H9 (cell line): ENCODE data around the gene SFR1. TPM values are rescaled to one million over a fixed set of nuclear protein-coding genes. Genes with fewer than 3 reads are reported as not detected.
A peak's percentile ranks its signal among the peaks of the same experiment; 100 is the strongest.

Experiments used
- DNase-seq: peaks from one replicate; pipeline ENCODE4 v3.0.0-alpha.2; 2017
- H2AFZ ChIP-seq: one replicate; pipeline ENCODE4 v1.6.1; 2013; ENCODE audit warnings: mild to moderate bottlenecking, low read length, control low read depth, moderate library complexity
- H2AK5ac ChIP-seq: 2 replicates; pipeline ENCODE4 v1.6.1; 2013; ENCODE audit warnings: low read length, control low read depth, mixed read lengths; ENCODE audit not compliant: insufficient read length
- H2BK120ac ChIP-seq: one replicate; pipeline ENCODE4 v1.6.1; 2013; ENCODE audit warnings: low read depth, mild to moderate bottlenecking, low read length, control low read depth, inconsistent platforms; ENCODE audit not compliant: poor library complexity, severe bottlenecking
- H2BK12ac ChIP-seq: 2 replicates; pipeline ENCODE4 v1.6.1; 2013; ENCODE audit warnings: low read length, control low read depth, mixed read lengths, low read depth; ENCODE audit not compliant: insufficient read length
- H2BK15ac ChIP-seq: 2 replicates; pipeline ENCODE4 v1.6.1; 2013; ENCODE audit warnings: low read depth, low read length, control low read depth
- H2BK20ac ChIP-seq: one replicate; pipeline ENCODE4 v1.6.1; 2013; ENCODE audit warnings: low read depth, mild to moderate bottlenecking, low read length, control low read depth, inconsistent platforms; ENCODE audit not compliant: poor library complexity, severe bottlenecking
- H2BK5ac ChIP-seq: 2 replicates; pipeline ENCODE4 v1.6.1; 2013; ENCODE audit warnings: low read length, control low read depth, mixed read lengths; ENCODE audit not compliant: insufficient read length
- H3K14ac ChIP-seq: 2 replicates; pipeline ENCODE4 v1.6.1; 2013; ENCODE audit warnings: low read length, control low read depth; ENCODE audit not compliant: insufficient read depth
- H3K18ac ChIP-seq: 2 replicates; pipeline ENCODE4 v1.6.1; 2013; ENCODE audit warnings: low read depth, mild to moderate bottlenecking, mixed read lengths, low read length, control low read depth; ENCODE audit not compliant: insufficient read length
- H3K23ac ChIP-seq: 2 replicates; pipeline ENCODE4 v1.6.1; 2013; ENCODE audit warnings: low read length, control low read depth, mixed read lengths, low read depth; ENCODE audit not compliant: insufficient read length
- H3K23me2 ChIP-seq: 2 replicates; pipeline ENCODE4 v1.6.1; 2013; ENCODE audit warnings: low read depth, mild to moderate bottlenecking, mixed read lengths, low read length, control low read depth; ENCODE audit not compliant: insufficient read length, poor library complexity, severe bottlenecking
- H3K27ac ChIP-seq: 2 replicates; pipeline ENCODE4 v1.5.1; 2013; ENCODE audit warnings: low read length, control low read depth, mixed read lengths, low read depth; ENCODE audit not compliant: insufficient read length
- H3K27me3 ChIP-seq: 2 replicates; pipeline ENCODE4 v1.6.1; 2013; ENCODE audit warnings: low read length, control low read depth, inconsistent platforms; ENCODE audit not compliant: insufficient read depth
- H3K4ac ChIP-seq: 2 replicates; pipeline ENCODE4 v1.6.1; 2013; ENCODE audit warnings: low read depth, mild to moderate bottlenecking, control low read depth, inconsistent platforms, low read length, moderate library complexity
- H3K4me1 ChIP-seq: 2 replicates; pipeline ENCODE4 v1.6.1; 2013; ENCODE audit warnings: low read length, control low read depth, inconsistent platforms; ENCODE audit not compliant: insufficient read depth
- H3K4me2 ChIP-seq: 2 replicates; pipeline ENCODE4 v1.6.1; 2013; ENCODE audit warnings: low read length, control low read depth, mixed read lengths; ENCODE audit not compliant: insufficient read length, insufficient read depth
- H3K56ac ChIP-seq: 2 replicates; pipeline ENCODE4 v1.6.1; 2013; ENCODE audit warnings: low read depth, mild to moderate bottlenecking, mixed read lengths, low read length, control low read depth; ENCODE audit not compliant: insufficient read length
- H3K79me1 ChIP-seq: 2 replicates; pipeline ENCODE4 v1.6.1; 2013; ENCODE audit warnings: low read depth, mild to moderate bottlenecking, moderate library complexity, low read length, control low read depth, inconsistent platforms; ENCODE audit not compliant: insufficient read depth, poor library complexity, severe bottlenecking
- H3K79me2 ChIP-seq: 2 replicates; pipeline ENCODE4 v1.6.1; 2013; ENCODE audit warnings: low read length, control low read depth, inconsistent platforms; ENCODE audit not compliant: insufficient read depth
- H3K9ac ChIP-seq: 2 replicates; pipeline ENCODE4 v1.6.1; 2013; ENCODE audit warnings: low read length, control low read depth, mixed read lengths; ENCODE audit not compliant: insufficient read length; ENCODE audit errors: extremely low read depth
- H3K9me3 ChIP-seq: one replicate; pipeline ENCODE4 v1.6.1; 2013; ENCODE audit warnings: low read depth, low read length, inconsistent platforms; ENCODE audit not compliant: control insufficient read depth
- H3T11ph ChIP-seq: one replicate; pipeline ENCODE4 v1.6.1; 2013; ENCODE audit warnings: mild to moderate bottlenecking, low read length, control low read depth, inconsistent platforms
- H4K20me1 ChIP-seq: one replicate; pipeline ENCODE4 v1.6.1; 2013; ENCODE audit not compliant: control insufficient read depth, insufficient read length, insufficient read depth
- H4K5ac ChIP-seq: 2 replicates; pipeline ENCODE4 v1.6.1; 2013; ENCODE audit warnings: low read depth, mild to moderate bottlenecking, mixed read lengths, low read length, control low read depth; ENCODE audit not compliant: insufficient read length
- H4K8ac ChIP-seq: replicated peaks from 2 replicates; pipeline ENCODE4 v1.6.1; 2013; ENCODE audit warnings: low read length, control low read depth, mixed read lengths, low read depth; ENCODE audit not compliant: insufficient read length
- H4K91ac ChIP-seq: 2 replicates; pipeline ENCODE4 v1.6.1; 2013; ENCODE audit warnings: low read depth, mild to moderate bottlenecking, moderate library complexity, mixed read lengths, low read length, control low read depth; ENCODE audit not compliant: insufficient read length
- H3K27ac Mint-ChIP-seq, 3 experiments: 2 replicates in 2 of 3; 3 replicates in 1 of 3; pipeline ENCODE4 v1.8.0; 2020 to 2021; ENCODE audit warnings: mixed read lengths in 3 of 3, mild to moderate bottlenecking in 1 of 3, moderate library complexity in 1 of 3
- H3K27me3 Mint-ChIP-seq: 2 replicates; pipeline ENCODE4 v1.8.0; 2021; ENCODE audit warnings: low read depth, mild to moderate bottlenecking, moderate library complexity, mixed read lengths
- H3K36me3 Mint-ChIP-seq, 3 experiments: 2 replicates in 2 of 3; 3 replicates in 1 of 3; pipeline ENCODE4 v1.8.0; 2020 to 2021; ENCODE audit warnings: low read depth in 3 of 3, mixed read lengths in 3 of 3; ENCODE audit not compliant: insufficient read depth in 1 of 3
- H3K4me1 Mint-ChIP-seq, 2 experiments: 2 replicates each; pipeline ENCODE4 v1.8.0; 2020; ENCODE audit warnings: mixed read lengths in 2 of 2
- H3K4me3 Mint-ChIP-seq, 2 experiments: 2 replicates in 1 of 2; 3 replicates in 1 of 2; pipeline ENCODE4 v1.8.0; 2020 to 2021; ENCODE audit warnings: mild to moderate bottlenecking in 2 of 2, mixed read lengths in 2 of 2, moderate library complexity in 1 of 2
- H3K9me3 Mint-ChIP-seq, 2 experiments: 2 replicates in 1 of 2; 3 replicates in 1 of 2; pipeline ENCODE4 v1.8.0; 2020; ENCODE audit warnings: mild to moderate bottlenecking in 2 of 2, mixed read lengths in 2 of 2, moderate library complexity in 1 of 2
- CTCF ChIP-seq: fragments of 200-600 bp; sonication (generic); conservative IDR thresholded peaks from 3 replicates; pipeline ENCODE4 v1.8.0; 2021; ENCODE audit warnings: antibody characterized with exemption, mild to moderate bottlenecking
- WGBS: extraction: QIAGEN DNeasy Blood & Tissue Kit; methylation state at CpG from one replicate; pipeline ENCODE4 v1.1.7; 2013; ENCODE audit warnings: missing lambda C conversion rate, low lambda C conversion rate, mixed read lengths; ENCODE audit not compliant: insufficient read length; ENCODE audit errors: extremely low coverage; 5-methylcytosine and 5-hydroxymethylcytosine counted together
- total RNA-seq: library from RNA; stranded (reverse); gene quantifications from 2 replicates; pipeline ENCODE4 v1.2.1, GENCODE V29; 2021

The SFR1 gene
- total RNA-seq, 1 experiment from 2014 or later, result 6.5 TPM

GRCh38 chr10:104090611-104091010 lies 31.4 kb upstream of the SFR1 start:
- Histone ChIP-seq H3K14ac (no peak overlapping the region), H3T11ph (no peak overlapping the region), H3K23me2 (no peaks in the 10 kb centered on the region), H2AK5ac (no peak overlapping the region), H4K91ac (no peak overlapping the region), H3K4me2 (peak overlapping the region; percentile 44), H2AFZ (no peak overlapping the region), H3K79me2 (no peaks in the 10 kb centered on the region), H2BK12ac (no peak overlapping the region), H4K8ac (no peak overlapping the region), H2BK15ac (no peak overlapping the region), H2BK5ac (no peak overlapping the region), H2BK20ac (no peak overlapping the region), H3K9me3 (no peaks in the 10 kb centered on the region), H3K79me1 (no peaks in the 10 kb centered on the region), H3K4me1 (peaks cover 10% of the 10 kb centered on the region; the same call in 1 of the 2 replicates), H3K56ac (no peak overlapping the region), H4K20me1 (no peaks in the 10 kb centered on the region), H3K23ac (no peak overlapping the region), H2BK120ac (no peak overlapping the region), H3K4ac (no peak overlapping the region), H3K9ac (no peak overlapping the region), H4K5ac (no peak overlapping the region), H3K27me3 (no peaks in the 10 kb centered on the region), H3K27ac (no peak overlapping the region), H3K18ac (no peak overlapping the region)
- H3K4me3 Mint-ChIP-seq, result no peak overlapping the region
- no peaks in the 10 kb centered on the region for H3K9me3 Mint-ChIP-seq
- WGBS, result no CpG with 5 or more reads among the region's 2 CpGs
- peaks cover 17 to 24% of the 10 kb centered on the region in 2 experiments for H3K4me1 Mint-ChIP-seq
- TF ChIP-seq CTCF, result no peak
- no peak for DNase-seq
- no peaks in the 10 kb centered on the region; the same call in 1 of the 2 replicates for H3K27me3 Mint-ChIP-seq
- H3K36me3 Mint-ChIP-seq, result no peaks in the 10 kb centered on the region
- no peak overlapping the region for H3K27ac Mint-ChIP-seq
